GM10847 (cell line): Measurements from ENCODE around the gene PDCD6IP.

Source experiments
- POLR2A ChIP-seq: IDR thresholded peaks from 2 replicates; pipeline ENCODE4 v1.6.1; 2011; ENCODE audit not compliant: insufficient read length; ENCODE audit errors: extremely low read depth

Gene PDCD6IP

DNA sequence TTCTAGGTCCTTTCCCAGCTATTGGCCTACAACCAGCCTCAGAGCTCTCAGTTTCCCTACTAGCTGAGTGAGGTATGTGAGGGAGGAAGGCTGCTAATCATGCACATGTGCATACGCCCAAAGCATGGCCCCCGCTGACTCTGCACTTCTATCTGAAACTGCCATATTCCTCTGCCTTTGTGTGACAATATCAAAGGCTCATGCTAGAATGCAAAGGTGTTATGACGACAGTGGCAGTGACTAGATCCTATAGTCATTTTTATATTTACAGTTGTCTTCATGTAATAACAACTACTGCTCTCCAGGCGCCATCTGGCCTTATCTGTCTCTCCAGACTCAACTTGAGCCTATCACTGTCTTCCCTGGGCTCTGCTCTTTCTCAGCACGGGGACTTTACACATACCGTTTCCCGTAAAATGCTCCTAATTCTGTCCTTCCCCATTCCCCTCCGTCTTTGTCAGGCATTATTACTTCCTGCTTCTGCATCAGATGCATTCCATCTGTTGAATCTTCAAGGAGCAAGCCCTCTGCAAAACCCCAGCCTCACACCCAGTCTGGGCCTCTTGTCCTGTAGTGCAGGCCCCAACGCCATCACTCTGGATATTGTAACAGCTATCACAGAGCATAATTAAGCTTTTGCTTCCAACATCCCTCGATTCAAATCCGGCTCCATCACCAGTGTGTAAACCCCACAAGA, 102.5 kb downstream of the PDCD6IP start:
- no peak for TF ChIP-seq POLR2A

DNA sequence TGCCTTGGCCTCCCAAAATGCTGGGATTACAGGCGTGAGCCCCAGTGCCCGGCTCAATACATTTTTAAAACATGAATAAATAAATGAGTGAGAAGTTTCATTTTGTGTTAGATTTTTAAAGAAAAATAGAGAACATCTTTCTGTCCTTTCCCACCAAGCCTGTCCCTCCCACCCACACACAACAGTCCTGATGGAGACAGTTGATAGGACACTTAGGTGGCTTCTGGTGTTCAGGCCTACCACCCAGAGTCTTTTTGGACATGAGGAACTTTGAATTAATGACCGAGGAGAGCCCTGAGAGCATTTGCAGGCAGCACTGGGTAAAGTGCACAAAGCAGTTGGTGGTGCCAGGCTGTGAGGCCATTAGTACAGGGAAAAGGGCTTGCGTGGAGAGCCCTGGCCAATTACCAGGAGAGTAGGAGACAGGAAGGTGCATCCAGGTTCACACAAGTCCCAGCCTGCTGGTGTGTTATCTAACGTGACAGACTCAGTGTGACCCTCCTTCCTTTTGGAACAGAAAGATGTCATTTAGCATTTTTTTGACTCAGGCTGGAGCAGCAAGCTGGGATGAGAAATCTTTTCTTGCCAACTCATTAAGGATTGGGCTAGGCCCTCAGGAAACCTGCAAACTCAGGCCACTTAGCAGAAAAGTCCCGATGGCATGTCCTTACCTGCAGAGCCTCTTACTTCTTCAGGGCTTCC, 103.6 kb downstream of the PDCD6IP start:
- no peak for TF ChIP-seq POLR2A

DNA sequence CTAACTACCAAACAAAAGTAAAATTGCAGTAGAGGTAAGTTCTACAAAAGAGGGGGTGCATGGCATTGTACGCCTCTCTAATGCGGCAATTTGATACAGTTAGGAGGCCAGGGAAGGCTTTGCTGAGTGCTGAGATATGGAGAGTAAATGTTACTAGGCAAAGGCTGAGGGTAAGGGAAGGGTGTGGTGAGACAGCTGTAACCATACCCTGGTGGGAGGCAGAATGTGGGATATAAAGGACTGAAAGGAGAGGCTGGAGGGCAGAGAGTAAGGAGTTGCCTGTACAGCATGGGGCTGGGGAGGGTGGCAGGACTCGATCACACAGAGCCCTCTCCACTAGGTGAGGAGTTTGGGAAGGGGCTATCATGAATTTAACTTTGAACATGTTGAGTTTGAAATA, 106.3 kb downstream of the PDCD6IP start:
- no peak for TF ChIP-seq POLR2A

DNA sequence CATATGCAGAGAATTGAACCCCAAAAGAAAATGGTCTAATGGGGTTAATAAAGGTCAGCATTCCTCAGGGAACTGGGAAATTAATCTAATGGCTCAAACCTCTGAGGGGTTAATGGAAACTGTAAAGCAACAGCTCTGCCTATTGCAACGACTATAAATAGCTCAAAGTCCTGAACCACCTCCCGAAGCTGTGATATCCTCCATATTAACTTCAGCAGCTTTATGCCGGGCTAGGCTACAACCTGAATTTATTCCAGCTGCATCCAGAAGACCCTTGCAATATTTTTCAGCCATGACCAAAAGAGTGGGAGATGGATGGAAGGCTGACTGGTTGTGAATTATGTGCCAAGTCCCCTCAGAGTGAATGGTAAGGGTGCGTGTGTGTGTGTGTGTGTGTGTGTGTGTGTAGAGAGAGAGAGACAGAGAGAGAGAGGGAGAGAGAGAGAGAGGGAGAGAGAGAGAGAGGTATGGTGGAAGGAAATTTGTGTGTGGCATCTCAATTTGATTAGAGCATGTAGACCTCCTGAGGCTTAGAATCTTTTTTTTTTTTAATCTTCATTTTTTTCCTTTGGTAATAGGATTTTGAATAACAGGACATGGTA, 109.9 kb downstream of the PDCD6IP start:
- TF ChIP-seq POLR2A: no peak

DNA sequence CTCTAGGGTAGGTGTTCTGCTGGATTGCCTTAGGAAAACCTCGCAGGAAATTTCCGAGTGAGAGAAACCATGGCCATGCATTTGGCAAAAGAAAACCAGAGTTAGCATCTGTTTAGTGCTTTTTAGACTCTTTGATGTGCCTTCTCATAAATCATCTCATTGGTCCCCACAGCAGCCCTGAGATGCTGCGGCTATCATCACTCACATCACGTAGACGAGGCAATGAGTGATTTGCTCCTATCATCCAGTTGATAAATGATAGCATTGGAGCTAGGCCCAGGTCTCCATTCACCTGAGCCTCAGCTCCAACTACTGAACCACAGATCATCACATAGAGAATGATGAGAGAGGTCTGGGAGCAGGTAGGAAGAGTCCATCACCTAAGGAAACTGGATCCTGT, 111.1 kb downstream of the PDCD6IP start:
- TF ChIP-seq POLR2A: no peak

DNA sequence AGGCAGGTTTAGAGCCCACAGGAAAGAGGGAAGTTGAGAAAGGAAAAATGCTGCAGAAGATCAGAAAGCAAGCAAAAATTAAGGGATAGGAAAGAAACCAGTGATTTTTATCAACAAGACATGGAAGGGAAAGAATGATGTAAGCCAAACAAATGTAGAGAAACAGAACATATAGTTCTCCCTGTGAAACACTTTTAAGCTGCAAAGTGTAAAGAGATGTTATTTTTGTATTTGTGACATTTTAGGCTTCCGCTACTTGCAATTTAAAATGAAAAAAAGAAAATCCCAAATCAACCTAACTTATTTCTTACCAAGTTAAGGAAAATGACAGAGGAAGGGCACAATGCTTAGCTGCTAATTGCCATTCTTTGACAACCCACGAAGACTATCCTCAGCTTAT, 111.6 kb downstream of the PDCD6IP start:
- TF ChIP-seq POLR2A: no peak

DNA sequence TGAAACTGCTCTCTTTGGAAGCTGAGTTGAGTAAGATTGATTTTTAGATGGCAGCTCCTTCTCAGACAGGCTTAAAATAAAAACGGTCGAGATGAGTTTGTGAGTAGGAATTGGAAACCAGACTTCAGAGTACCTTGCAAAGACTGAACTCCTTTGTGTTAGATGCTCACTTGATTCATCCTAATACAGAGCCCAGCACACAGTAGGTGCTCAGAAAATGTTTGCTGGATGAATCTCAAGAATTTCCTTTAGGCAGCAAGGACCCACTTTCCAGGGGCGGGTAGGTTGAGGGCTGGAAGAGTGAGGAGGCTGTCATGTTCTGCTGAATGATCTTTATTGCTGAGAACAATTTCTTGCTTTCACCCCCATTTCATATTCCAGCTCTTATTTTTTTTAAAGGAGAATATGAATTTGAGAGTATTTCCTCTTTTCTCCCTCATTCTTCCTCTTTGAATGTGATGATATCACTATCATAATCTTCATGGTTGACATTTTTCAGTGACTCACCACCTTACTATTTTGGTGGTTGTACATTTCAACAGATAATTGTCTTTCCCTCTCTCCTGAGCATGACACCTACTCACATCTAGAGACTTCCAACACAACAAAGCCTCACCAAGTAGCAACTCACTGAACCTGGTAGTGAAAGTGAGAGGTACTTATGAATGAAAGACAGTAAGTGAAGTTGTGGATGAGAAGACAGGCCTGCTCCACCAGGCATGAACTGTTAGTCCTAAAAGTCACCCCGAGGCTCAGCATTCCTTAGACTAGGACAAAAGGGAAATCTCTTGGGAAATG, 113.3 kb downstream of the PDCD6IP start:
- TF ChIP-seq POLR2A: no peak

DNA sequence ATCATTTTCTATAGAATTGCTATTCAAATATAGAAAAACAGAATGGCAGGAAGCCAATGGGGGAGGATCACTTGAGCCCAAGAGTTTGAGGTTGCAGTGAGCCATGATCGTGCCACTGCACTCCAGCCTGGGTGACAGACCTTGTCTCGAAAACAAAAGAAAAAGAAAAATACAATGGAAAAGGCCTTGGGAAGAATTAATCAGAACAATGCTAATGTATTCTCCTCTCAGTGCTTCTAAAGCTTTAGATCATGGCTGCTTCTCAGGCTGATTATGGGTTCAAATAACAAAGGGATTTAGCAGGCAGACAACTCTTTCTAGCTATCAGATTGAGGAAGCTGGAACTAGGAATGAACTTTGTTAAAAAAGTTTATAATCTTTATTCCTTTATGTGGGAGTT, 115.8 kb downstream of the PDCD6IP start:
- no peak for TF ChIP-seq POLR2A

DNA sequence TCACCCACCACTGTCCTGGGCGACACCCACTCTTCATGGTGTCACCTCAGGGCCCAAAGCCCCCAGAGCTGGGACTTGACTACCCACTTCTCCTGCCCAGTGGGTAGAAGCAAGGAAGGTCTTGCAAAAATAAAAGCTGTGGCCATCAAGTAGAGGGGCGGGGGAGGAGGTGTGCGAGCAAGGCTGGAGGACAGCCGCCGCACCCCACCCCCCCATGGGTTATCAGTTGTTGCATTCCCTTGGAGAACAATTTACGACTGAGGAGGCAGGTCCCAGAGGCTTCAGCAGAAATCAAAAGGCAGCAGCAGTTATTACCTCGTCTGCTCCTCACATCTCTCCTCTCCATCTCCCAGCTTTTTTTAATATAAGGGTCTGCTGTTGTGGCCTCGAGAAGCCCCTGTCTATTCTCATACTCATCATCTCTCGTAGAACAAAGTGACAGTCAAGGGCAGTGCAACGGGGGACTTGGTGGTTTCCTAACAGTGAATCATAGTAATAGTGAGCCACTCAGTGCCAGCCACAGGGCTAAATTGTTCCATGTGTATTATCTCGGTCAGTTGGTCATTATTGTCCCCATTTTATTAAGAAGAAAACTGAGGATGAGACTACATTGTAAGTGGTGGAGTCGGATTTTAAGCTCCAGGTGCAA, 116.4 kb downstream of the PDCD6IP start:
- TF ChIP-seq POLR2A: no peak

DNA sequence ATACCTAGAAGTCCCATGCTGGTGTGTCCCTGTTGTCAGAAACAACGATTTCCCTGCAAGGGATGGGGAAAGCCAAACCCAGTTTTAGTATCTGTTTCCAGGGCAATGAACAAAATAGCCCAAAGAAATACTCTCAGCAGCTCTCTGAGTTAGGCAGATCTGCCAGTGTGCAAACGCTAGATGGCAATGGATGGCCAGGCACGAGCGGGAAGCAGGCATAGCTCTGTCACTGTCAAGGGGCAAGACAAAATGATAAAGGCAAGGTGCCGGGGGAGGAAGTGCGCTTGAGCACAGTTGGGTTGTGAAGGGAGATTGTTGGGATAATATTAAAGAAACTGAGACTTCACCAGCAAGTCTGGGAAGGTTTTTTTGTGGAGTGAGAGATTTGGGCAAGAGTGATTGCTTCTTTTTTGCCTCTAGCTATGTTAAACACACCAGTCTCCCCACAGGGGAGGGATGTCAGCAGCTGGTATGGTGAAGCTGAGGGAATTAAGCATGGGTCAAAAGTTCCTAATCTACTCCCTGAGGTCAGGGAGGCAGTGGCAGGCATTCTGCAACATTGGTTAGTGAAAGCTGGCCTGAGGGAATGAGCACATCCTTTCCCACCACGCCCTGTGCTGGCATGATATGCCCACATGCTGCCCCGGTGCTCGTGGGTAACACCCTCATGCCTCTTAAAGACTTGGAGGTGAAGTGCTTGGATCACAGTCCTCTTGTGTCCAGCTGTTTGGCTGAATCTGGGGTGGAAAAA, 117.5 kb downstream of the PDCD6IP start:
- TF ChIP-seq POLR2A: no peak

DNA sequence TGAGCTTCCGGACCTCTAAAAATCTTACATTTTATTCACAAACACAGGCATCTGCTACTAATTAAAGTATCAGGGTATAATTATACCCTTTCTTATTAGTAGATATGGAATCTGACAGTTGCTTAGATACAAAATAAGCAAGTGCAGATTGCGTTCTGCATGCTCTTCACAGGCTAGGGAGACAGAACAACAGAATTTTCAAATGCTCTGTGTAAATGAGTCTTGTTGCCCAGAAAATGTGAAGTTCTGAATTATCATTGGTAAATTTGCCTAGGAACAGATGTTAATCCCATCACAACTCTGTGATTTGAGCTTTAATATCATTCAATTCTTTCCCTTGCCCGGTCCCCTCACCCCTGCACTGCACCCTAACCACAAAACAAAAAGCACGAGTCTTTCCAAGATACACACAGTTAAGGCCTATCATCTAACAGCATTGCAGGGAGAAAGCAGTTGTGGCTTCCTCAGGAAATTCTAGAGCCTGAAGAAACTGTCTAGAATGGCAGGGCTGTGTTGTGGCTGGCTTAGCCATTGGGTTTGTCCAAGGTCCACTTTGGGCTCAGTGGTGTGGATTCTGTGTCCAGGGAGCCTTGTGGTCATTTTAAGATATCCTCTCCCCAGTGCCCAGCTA, 119.8 kb downstream of the PDCD6IP start:
- TF ChIP-seq POLR2A: no peak
